Natural killer cell (primary cell): ENCODE measurements around the gene MCEE. TPM values are rescaled to one million over a fixed set of nuclear protein-coding genes. Genes with fewer than 3 reads are reported as not detected.
A peak's percentile ranks its signal among the peaks of the same experiment; 100 is the strongest.
"Not testable (repeated sequence)": the region's sequence is repeated elsewhere in the genome, so short reads cannot be mapped to it uniquely, and the experiment has no call there.

Experiments used
- ATAC-seq, 3 donors: fragments of 150-1000 bp in 2 of 3; fragments of 200-7000 bp in 1 of 3; cut with Tn5 transposase; 1 replicate in 1 of 3; 2 replicates in 2 of 3; pipeline ENCODE4 v1.10.0; 2021; ENCODE audit warnings: mild to moderate bottlenecking in 2 of 3, moderate library complexity in 2 of 3
- DNase-seq, 2 donors: peaks; one replicate each; pipeline versions ENCODE4 v3.0.0 to v3.0.0-alpha.2; 2013 to 2021; ENCODE audit warnings: mixed read lengths in 1 of 2
- H3K27ac ChIP-seq: one replicate; pipeline ENCODE4 v1.5.1; 2013; ENCODE audit warnings: mild to moderate bottlenecking, low read length
- H3K27me3 ChIP-seq: one replicate; pipeline ENCODE4 v1.6.1; 2013; ENCODE audit warnings: low read length; ENCODE audit not compliant: control insufficient read depth, insufficient read depth
- H3K36me3 ChIP-seq: one replicate; pipeline ENCODE4 v1.6.1; 2013; ENCODE audit warnings: low read length; ENCODE audit not compliant: control insufficient read depth, insufficient read depth
- H3K4me1 ChIP-seq: one replicate; pipeline ENCODE4 v1.6.1; 2013; ENCODE audit warnings: low read length; ENCODE audit not compliant: control insufficient read depth, insufficient read depth
- H3K4me3 ChIP-seq: one replicate; pipeline ENCODE4 v1.5.1; 2013; ENCODE audit warnings: low read length
- H3K9me3 ChIP-seq: one replicate; pipeline ENCODE4 v1.6.1; 2013; ENCODE audit warnings: low read length; ENCODE audit not compliant: control insufficient read depth, insufficient read depth
- H3K27ac Mint-ChIP-seq, 2 donors: one replicate each; pipeline ENCODE4 v1.8.0; 2022; ENCODE audit warnings: mild to moderate bottlenecking in 2 of 2, mixed read lengths in 2 of 2, moderate library complexity in 1 of 2
- H3K27me3 Mint-ChIP-seq, 2 donors: one replicate each; pipeline ENCODE4 v1.8.0; 2022; ENCODE audit warnings: low read depth in 2 of 2, mixed read lengths in 2 of 2
- H3K36me3 Mint-ChIP-seq: one replicate; pipeline ENCODE4 v1.8.0; 2022; ENCODE audit warnings: mixed read lengths
- H3K4me1 Mint-ChIP-seq, 2 donors: one replicate each; pipeline ENCODE4 v1.8.0; 2022; ENCODE audit warnings: mixed read lengths in 2 of 2
- H3K4me3 Mint-ChIP-seq: one replicate; pipeline ENCODE4 v1.8.0; 2022; ENCODE audit warnings: mild to moderate bottlenecking, moderate library complexity, mixed read lengths
- H3K9me3 Mint-ChIP-seq, 2 donors: one replicate each; pipeline ENCODE4 v1.8.0; 2022; ENCODE audit warnings: mixed read lengths in 2 of 2
- WGBS: methylation state at CpG from one replicate; pipeline ENCODE4 v1.1.7; 2013; ENCODE audit warnings: missing lambda C conversion rate; ENCODE audit not compliant: insufficient coverage; 5-methylcytosine and 5-hydroxymethylcytosine counted together
- intact Hi-C: fragments of 100-400 bp; cut with micrococcal nuclease; formaldehyde crosslinking; loops from one replicate; pipeline ENCODE4 v1.14.2; 2022
- total RNA-seq, 4 donors: library from RNA; stranded (reverse); fragments of 120-200 nt in 1 of 4; gene quantifications; one replicate each; pipeline versions ENCODE4 v1.2.3 to v1.2.4, GENCODE V29; 2013 to 2022
- TF ChIP-seq, protein P1 (sequence below): fragments of 200-600 bp; IDR thresholded peaks from one replicate; pipeline ENCODE4 v1.8.0; 2022; ENCODE audit warnings: antibody characterized with exemption

MCEE gene
- total RNA-seq, result 10 to 100 TPM in 1 of 3 donors, 1 to 10 TPM in 2; 8.4 to 10.4 (median 8.7) TPM
- 18.8 TPM for total RNA-seq (2013)

DNA sequence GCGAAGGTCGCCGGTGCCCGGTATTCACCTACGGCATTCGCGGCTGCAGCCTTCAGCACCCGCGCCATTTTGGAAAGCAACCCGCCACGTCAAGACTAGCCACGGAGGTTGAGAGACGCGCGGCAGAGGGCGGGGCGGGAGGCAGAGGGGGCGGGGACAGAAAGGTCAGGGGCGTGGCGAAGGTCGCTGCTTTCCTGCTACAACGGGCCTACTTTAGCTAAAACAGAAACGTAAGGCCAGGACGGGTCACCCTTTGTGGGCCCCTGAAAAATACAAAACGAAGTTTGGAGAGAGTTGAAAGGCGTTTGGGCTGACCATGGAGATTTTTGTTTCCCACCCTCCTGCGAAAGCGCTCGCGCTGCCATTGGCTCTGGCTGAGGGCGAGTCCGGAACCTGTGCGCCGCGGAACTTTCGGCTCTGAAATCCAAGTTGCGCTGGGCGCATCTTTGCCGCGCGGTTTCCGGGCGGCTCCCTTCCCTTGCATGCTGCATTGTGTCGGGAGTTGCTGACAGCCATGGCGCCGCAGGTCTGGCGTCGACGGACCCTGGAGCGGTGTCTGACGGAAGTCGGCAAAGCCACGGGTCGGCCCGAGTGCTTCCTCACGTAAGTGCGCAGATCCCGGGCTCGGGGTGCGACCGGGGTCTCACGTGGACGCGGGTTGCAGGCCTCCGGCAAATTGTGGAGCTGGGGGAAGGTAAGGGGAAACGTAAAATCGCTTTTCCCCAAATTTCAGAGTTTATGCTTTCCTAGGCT is at the start of gene MCEE, which contains the start of gene MPHOSPH10:
Gene MCEE, minus strand, starts transcription at position 78 of the 753 bp plus-strand sequence. Its CDS starts 10 bp downstream, at position 68.
Gene MPHOSPH10, plus strand, starts transcription at position 483 of the 753 bp plus-strand sequence. Its CDS starts 32 bp downstream, at position 515.
- Histone ChIP-seq H3K27ac (peak within 1 kb of the TSS; percentile 80), H3K4me1 (peaks cover 17% of the 10 kb centered on the region), H3K4me3 (peak within 1 kb of the TSS; percentile 89), H3K27me3 (no peaks in the 10 kb centered on the region), H3K36me3 (peaks cover 16% of the 10 kb centered on the region), H3K9me3 (no peaks in the 10 kb centered on the region)
- intact Hi-C loops, result loop anchor here (2.0 to 5.0 kb wide), 2 partner anchors 60 to 97 kb away; partner anchors contain the start of gene PAIP2B
- WGBS, result under 1% methylated on average over 65 of the region's 67 CpGs
- Mint-ChIP-seq H3K4me1 (peaks cover 8 to 13% of the 10 kb centered on the region in 2 donors), H3K27me3 (no peaks in the 10 kb centered on the region), H3K27ac (no peak within 1 kb of the TSS), H3K36me3 (no peaks in the 10 kb centered on the region), H3K9me3 (no peaks in the 10 kb centered on the region), H3K4me3 (no peak within 1 kb of the TSS)
- DNase-seq (peak; percentile 82 to 93), ATAC-seq (peak; percentile 91 to 97 (median 91))
- TF ChIP-seq, protein P1, sequence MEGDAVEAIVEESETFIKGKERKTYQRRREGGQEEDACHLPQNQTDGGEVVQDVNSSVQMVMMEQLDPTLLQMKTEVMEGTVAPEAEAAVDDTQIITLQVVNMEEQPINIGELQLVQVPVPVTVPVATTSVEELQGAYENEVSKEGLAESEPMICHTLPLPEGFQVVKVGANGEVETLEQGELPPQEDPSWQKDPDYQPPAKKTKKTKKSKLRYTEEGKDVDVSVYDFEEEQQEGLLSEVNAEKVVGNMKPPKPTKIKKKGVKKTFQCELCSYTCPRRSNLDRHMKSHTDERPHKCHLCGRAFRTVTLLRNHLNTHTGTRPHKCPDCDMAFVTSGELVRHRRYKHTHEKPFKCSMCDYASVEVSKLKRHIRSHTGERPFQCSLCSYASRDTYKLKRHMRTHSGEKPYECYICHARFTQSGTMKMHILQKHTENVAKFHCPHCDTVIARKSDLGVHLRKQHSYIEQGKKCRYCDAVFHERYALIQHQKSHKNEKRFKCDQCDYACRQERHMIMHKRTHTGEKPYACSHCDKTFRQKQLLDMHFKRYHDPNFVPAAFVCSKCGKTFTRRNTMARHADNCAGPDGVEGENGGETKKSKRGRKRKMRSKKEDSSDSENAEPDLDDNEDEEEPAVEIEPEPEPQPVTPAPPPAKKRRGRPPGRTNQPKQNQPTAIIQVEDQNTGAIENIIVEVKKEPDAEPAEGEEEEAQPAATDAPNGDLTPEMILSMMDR, result no peak

DNA sequence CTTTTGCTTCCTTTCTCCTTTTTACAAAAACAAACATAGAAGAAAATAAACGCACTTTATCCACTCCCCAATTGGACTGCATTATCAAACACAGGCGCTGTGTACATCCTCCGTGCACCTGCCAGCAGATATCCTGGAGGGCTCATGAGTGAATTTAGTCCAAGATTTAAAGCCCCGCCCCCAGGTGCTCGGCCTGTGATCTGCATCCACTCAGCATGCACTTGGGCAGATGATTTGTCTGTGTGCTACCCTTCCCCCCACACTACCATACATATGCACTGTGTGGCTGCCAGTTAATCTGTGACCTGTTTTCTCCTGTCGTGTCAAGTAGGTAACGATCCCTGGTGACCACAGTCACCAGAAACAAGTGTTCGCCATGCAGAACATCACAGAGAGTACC is 48.8 kb upstream of the MCEE start:
- H3K4me1 ChIP-seq, H3K27me3 ChIP-seq, H3K4me1 Mint-ChIP-seq, H3K36me3 Mint-ChIP-seq, H3K27ac Mint-ChIP-seq, H3K27me3 Mint-ChIP-seq, H3K9me3 ChIP-seq, H3K27ac ChIP-seq, H3K4me3 Mint-ChIP-seq, H3K36me3 ChIP-seq, H3K9me3 Mint-ChIP-seq, intact Hi-C loops, ATAC-seq, DNase-seq, H3K4me3 ChIP-seq: not testable (repeated sequence)
- 87% methylated on average over 8 of the region's 8 CpGs for WGBS

DNA sequence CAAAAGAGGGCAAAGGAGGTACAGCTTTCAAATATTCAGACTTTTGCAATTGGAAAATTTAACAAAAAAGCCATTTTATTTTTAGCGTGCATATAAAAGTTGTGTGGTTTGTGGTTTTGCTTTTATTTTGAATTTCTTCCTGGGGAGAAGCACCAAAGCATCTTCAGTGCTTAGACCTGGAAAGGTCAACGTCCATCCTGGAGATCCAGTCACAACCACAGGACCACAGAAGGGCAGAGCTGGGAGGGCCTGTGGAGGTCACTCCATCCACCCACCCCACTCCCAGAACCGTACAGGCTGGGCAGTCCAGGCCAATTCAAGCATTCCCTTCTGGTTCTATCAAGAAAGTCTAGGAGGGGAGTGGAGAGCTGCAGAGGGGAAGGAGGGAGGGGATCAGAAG is 44.2 kb upstream of the MCEE start:
- ATAC-seq (no peak), DNase-seq (no peak)
- intact Hi-C loops, result no loop called here
- Mint-ChIP-seq H3K27ac (no peak overlapping the region), H3K9me3 (no peaks in the 10 kb centered on the region), H3K27me3 (peaks cover 0 to 7% of the 10 kb centered on the region in 2 donors), H3K4me1 (no peaks in the 10 kb centered on the region), H3K36me3 (no peaks in the 10 kb centered on the region), H3K4me3 (no peak overlapping the region)
- no peaks in the 10 kb centered on the region for H3K9me3 ChIP-seq
- WGBS, result 4% methylated on average over 2 of the region's 3 CpGs
- H3K4me3 ChIP-seq, result no peak overlapping the region
- TF ChIP-seq, protein P1, result no peak
- no peaks in the 10 kb centered on the region for H3K4me1 ChIP-seq
- no peaks in the 10 kb centered on the region for H3K27me3 ChIP-seq
- H3K27ac ChIP-seq, result no peak overlapping the region
- H3K36me3 ChIP-seq, result no peaks in the 10 kb centered on the region

DNA sequence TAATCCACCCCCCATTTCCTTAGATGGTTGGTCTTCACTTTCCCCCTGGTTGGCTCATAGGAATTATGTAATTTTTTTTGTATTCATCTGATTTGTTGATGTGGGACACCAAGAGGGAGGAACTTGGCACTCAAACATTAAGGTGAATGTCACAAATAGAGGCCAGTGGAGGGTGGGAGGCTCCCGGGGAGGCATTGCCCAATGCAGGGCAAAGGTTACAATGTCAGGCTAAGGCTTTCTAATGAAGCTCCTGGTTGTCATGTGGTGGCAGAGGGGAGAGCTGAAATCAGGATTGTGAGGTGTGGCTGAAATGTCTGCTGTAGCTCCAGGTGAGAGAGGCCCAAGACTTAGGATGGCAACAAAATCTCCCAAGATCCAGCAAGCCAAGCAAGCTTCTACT is 43.1 kb upstream of the MCEE start:
- DNase-seq, result no peak
- Mint-ChIP-seq H3K27me3 (peaks cover 0 to 7% of the 10 kb centered on the region in 2 donors), H3K4me1 (no peaks in the 10 kb centered on the region), H3K27ac (no peak overlapping the region), H3K36me3 (no peaks in the 10 kb centered on the region), H3K4me3 (no peak overlapping the region), H3K9me3 (no peaks in the 10 kb centered on the region)
- whole genome bisulfite sequencing, result 84% methylated on average over 1 of the region's 1 CpG
- Histone ChIP-seq H3K27me3 (no peaks in the 10 kb centered on the region), H3K9me3 (no peaks in the 10 kb centered on the region), H3K27ac (no peak overlapping the region), H3K4me1 (no peaks in the 10 kb centered on the region), H3K4me3 (no peak overlapping the region), H3K36me3 (no peaks in the 10 kb centered on the region)
- no peak for ATAC-seq
- TF ChIP-seq, protein P1, result no peak
- intact Hi-C loops, result no loop called here
